HG03045 (cell line): Measurements from ENCODE around the gene SLC37A3.
"Not testable (repeated sequence)": the region's sequence is repeated elsewhere in the genome, so short reads cannot be mapped to it uniquely, and the experiment has no call there.

Experiments
- ATAC-seq: cut with Tn5 transposase; IDR thresholded peaks from one replicate; pipeline ENCODE4 v1.9.1; 2021; ENCODE audit warnings: mild to moderate bottlenecking, moderate library complexity; ENCODE audit not compliant: unreplicated experiment

Gene SLC37A3

GRCh38 chr7:140315498-140316164, 82.7 kb downstream of the SLC37A3 start:
- ATAC-seq: no peak

GRCh38 chr7:140314573-140315480, 83.5 kb downstream of the SLC37A3 start:
- ATAC-seq: no peak

DNA sequence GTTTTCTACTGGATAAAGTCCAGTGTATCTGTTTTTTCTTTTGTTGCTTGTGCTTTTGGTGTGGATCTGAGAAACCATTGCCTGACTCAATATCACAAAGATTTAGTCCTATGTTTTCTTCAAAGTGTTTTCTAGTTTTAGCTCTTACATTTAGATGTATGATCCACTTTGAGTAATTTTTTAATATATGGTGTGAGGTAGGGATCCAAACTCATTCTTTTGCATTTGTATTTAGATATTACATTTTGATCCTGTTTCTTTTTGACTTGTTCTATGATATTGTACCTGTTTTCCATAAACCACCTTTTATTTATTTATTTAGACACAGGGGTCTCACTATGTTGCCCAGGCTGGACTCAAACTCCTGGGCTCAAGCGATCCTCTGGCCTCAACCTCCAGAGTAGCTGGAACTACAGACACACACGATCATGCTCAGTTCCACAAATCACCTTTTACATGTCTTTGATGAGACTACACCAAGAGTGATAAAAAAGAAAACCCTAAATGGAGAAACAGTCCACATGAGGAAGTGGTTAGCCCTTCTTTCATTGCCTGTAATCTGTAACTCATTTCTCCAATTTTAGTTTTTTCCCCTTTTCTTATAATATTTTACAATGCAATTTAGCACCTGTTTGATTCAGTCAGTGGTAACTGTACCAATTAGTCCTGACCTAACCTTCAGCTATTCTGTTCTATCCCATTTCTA, 86.0 kb downstream of the SLC37A3 start:
- no peak for ATAC-seq

- ATAC-seq: not testable (repeated sequence)
Measured at GRCh38 chr7:140311128-140311527, 87.2 kb downstream of the SLC37A3 start.

DNA sequence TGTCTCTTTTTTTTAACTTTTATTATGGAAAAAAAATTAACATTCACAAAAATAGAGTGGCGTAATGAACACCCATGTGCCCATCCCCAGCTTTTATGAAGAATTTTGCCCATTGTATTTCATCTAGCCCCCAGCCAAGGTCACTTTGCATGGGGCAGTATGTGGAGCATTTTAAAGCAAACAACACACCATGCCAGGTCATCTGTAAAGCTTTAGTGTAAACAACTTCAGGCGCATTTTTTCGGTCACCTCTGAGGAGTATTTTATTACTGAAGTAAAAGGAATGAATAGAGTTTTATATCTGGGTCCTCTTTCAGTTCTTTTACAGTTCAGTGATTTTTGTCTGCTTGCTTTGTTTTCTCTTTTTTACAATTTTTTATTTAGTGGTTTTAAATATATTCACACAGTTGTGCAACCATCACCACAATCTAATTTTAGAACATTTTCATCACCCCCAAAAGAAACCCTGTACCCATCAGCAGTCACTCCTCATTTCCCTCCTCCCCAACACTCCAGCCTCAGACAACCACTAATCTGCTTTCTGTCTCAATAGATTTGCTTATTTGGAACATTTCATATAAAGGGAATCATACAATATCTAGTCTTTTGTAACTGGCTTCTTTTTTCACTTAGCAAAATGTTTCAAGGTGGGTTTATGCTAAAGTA, 87.9 kb downstream of the SLC37A3 start:
- no peak for ATAC-seq

- no peak for ATAC-seq
Measured at GRCh38 chr7:140308060-140308459, 90.3 kb downstream of the SLC37A3 start.

DNA sequence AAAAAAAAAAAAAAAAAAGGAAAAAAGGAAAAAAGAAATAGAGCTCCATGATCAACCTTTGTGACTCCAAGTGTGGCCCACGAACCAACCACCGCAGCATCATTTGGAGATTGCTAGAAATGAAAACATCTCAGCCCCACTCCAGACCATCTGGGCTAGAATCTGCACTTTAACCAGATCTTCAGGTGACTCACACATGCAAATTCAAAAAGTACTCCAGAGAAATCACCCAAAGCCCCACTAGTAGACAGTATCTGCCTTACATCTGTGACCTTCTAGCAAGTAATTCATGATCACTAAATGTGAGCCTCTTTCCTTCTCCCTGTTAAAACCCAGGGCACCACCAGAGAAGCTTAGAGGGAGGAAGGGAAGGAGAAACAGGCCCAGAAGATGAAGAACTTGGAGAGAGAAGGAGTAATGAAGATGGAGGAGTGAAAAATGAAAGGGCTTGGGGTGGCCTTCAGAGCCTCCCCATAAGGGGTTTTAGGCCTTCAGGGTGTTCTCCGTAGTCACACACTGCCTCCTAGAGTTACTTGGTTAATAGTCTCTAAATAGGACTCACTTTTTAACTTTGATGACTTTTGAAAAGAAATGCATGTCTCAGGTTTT, 94.0 kb downstream of the SLC37A3 start:
- no peak for ATAC-seq

DNA sequence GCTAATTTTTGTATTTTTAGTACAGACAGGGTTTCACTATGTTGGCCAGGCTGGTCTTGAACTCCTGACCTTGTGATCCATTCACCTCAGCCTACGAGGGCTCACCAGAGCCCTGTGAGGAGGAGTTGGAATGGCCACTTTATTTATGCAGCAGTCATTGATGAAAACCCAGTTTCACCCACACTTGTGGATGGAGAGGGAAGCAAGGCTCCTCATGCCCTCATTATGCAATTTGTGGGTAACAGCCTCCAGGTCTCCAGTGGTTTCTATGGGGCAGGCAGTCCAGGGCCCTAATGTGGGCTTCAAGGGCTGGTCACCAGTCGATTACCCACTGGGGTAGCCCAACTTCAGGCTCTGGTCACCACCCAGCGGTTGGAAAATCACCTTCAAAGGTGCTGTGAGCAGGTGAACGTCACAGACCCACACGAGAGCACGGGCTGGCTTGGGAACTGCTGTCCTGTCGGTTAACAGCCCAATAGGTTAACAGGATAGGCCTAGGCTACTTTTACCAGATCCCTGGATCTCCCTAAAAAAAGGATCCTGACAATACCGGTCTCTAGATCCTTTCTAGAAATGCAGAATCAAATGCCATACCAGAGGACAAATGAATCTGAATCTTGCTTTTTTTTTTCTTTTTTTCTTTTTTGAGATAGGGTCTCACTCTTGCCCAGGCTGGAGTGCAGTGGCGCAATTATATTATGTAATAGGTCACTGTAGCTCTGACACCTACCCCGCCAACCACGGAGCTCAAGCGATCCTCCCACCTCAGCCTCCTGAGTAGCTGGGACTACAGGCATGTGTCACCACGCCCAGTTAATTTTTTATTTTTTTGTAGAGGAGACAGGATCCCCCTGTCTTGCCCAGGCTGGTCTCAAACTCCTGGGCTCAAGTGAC, 97.8 kb downstream of the SLC37A3 start:
- ATAC-seq: no peak

GRCh38 chr7:140298213-140298612, 100.1 kb downstream of the SLC37A3 start:
- ATAC-seq: no peak

DNA sequence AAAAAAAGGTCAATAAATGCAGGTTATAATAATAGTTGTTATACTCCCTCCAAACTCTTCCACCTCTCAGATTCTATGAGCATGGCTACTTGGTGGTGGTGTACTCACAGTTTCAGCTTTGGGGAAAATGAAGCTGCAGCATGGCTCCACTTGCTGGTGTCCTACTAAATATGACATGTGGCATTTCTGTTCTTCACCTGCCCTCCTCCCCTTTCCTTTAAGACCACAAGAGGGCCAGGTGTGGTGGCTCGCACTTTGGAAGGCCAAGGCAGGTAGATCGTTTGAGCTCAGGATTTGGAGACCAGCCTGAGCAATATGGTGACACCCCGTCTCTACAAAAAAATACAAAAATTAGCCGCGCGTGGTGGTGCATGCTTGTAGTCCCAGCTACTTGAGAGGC, 101.1 kb downstream of the SLC37A3 start:
- ATAC-seq: no peak

DNA sequence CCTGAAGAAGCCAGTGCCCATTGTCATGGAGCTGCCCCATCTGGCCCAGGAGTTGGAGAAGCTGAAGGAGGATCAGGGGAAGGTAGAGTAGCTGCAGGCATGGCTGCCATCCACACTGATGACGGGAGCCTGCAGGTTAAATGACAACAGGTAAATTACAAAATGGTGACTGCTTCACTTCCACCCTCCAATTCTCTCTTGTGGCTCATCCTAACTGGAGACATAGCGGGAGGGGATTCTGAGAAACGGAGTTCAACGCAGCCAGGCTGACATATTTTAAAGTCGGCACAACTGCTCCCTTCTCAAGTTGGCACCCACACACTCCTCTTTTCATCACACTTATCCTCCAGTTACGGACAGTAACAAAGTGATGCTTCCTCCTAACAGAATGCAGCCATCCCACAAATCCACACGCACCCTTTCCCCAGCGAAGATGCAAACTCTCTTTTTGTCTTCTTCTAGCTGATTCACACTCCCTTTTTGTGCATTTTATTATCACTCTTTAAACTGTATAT, 103.0 kb downstream of the SLC37A3 start:
- no peak for ATAC-seq

DNA sequence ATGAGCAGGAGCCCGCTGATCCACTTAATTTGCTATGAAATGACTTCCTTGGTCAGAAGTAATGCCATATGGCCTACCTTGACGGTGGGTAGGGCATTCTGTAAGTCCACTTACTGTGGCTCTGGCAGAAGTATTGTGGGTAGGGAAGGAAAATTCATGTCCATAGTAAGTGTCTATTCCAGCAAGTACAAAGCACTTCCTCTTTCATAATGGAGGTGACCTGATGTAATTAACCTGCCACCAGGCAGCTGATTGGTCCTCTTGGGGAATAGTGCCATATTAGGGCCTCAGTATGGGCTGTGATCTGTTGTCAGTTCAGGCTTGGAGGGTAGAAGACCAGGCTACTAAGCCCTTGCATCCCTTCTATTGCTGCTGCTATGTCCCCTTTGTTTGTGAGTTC, 103.9 kb downstream of the SLC37A3 start:
- ATAC-seq: no peak

- ATAC-seq: no peak
Measured at GRCh38 chr7:140292438-140292837, 105.9 kb downstream of the SLC37A3 start.

GRCh38 chr7:140289804-140290203, 108.5 kb downstream of the SLC37A3 start:
- ATAC-seq: no peak

- ATAC-seq: no peak
Measured at GRCh38 chr7:140287988-140288387, 110.3 kb downstream of the SLC37A3 start.

DNA sequence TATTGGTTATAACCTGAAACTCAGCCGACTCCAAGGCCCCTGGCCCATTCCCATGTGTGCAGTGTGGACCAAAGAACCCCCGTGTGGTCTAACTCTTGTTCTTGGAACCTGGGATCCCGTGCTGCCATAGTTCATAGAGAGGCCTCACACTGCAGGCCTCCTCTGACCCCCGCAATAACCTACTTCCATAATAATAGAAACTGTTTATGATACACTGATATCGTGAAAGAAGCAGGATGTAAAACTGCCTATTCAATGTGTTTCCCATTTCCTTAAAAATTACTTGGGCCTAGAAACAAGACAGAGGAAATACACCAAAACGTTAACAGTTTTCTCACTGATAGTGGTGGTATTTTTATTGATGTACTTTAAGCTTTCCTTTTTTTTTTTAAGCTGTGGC, 112.4 kb downstream of the SLC37A3 start:
- ATAC-seq: no peak

DNA sequence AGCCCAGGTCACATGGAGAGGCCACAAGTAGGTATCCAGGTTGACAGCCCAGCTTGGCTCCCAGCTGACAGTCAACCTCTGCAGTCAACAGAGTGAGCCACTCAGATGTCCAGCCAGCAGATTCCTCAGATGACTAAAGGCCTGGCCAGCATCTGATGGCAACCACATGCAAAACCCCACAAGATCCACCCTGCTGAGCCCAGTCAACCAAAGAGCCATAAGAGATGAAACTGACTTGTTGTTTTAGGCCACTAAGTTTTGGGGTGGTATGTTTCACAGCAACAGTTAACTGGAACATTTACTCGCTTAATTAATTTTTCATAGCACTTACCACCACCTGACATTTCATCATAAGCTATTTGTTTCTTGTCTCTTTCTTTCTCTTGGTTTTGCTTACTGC, 114.3 kb downstream of the SLC37A3 start:
- no peak for ATAC-seq
